B cell (primary cell): ENCODE data around the gene ATP4B. TPM values are rescaled to one million over a fixed set of nuclear protein-coding genes. Genes with fewer than 3 reads are reported as not detected.

Source experiments
- ATAC-seq: fragments of 200-7000 bp; cut with Tn5 transposase; one replicate; pipeline ENCODE4 v1.10.0; 2021; ENCODE audit warnings: low read depth, mild to moderate bottlenecking, moderate number of reproducible peaks, moderate library complexity
- CTCF ChIA-PET: fragments of 350-600 bp; sonication (Branson Sonifier 250); formaldehyde crosslinking; loops from one replicate; lab custom pipeline; 2021; ENCODE audit warnings: antibody characterized with exemption, inconsistent platforms; lab: Charles Lee
- POLR2A ChIA-PET: fragments of 350-600 bp; sonication (Branson Sonifier 250); formaldehyde crosslinking; loops from one replicate; lab custom pipeline; 2021; ENCODE audit warnings: antibody characterized with exemption; lab: Charles Lee
- DNase-seq: peaks from one replicate; pipeline ENCODE4 v3.0.0; 2013
- H2AFZ ChIP-seq: 2 replicates; pipeline ENCODE4 v1.6.1; 2012; ENCODE audit warnings: mild to moderate bottlenecking, low read depth, low read length; ENCODE audit not compliant: insufficient read depth, poor library complexity, severe bottlenecking
- H3K27ac ChIP-seq, 2 donors: 1 replicate in 1 of 2; 2 replicates in 1 of 2; pipeline ENCODE4 v1.5.1; 2012 to 2013; ENCODE audit warnings: low read length in 2 of 2, mild to moderate bottlenecking in 2 of 2, moderate library complexity in 1 of 2
- H3K27me3 ChIP-seq, 4 experiments: fragments of 200-600 bp in 1 of 4; sonication (generic) in 1 of 4; replicated peaks in 1 of 4; 1 replicate in 2 of 4; 2 replicates in 2 of 4; pipeline versions ENCODE4 v1.6.1 to v1.7.0; 2013 to 2016; ENCODE audit warnings: low read length in 3 of 4, mild to moderate bottlenecking in 2 of 4, mixed read lengths in 1 of 4, moderate library complexity in 1 of 4; ENCODE audit not compliant: insufficient read depth in 4 of 4, control insufficient read depth in 3 of 4; ENCODE audit errors: control extremely low read depth in 1 of 4
- H3K36me3 ChIP-seq, 2 experiments: replicated peaks in 1 of 2; 1 replicate in 1 of 2; 2 replicates in 1 of 2; pipeline versions ENCODE4 v1.6.1 to v1.7.1; 2013; ENCODE audit warnings: low read length in 1 of 2; ENCODE audit not compliant: insufficient read depth in 2 of 2, control insufficient read depth in 1 of 2; ENCODE audit errors: control extremely low read depth in 1 of 2, extremely low read depth in 1 of 2
- H3K4me1 ChIP-seq, 2 donors: fragments of 200-600 bp in 1 of 2; sonication (generic) in 1 of 2; 1 replicate in 1 of 2; 2 replicates in 1 of 2; pipeline versions ENCODE4 v1.5.1 to v1.6.1; 2013 to 2017; ENCODE audit warnings: low read length in 2 of 2; ENCODE audit not compliant: control insufficient read depth in 2 of 2, insufficient read depth in 2 of 2
- H3K4me2 ChIP-seq: replicated peaks from 2 replicates; pipeline ENCODE3; 2012; ENCODE audit warnings: mild to moderate bottlenecking, low read depth, low read length; ENCODE audit not compliant: poor library complexity, severe bottlenecking
- H3K4me3 ChIP-seq, 5 experiments: fragments of 200-600 bp in 1 of 5; sonication (generic) in 1 of 5; 1 replicate in 3 of 5; 2 replicates in 2 of 5; pipeline versions ENCODE4 v1.5.1 to v1.7.0; 2011 to 2016; ENCODE audit warnings: low read length in 4 of 5, mild to moderate bottlenecking in 4 of 5, low read depth in 2 of 5, control low read depth in 1 of 5, moderate library complexity in 1 of 5; ENCODE audit not compliant: insufficient read depth in 1 of 5; ENCODE audit errors: control extremely low read depth in 1 of 5, extremely low read depth in 1 of 5
- H3K79me2 ChIP-seq: fragments of 200-600 bp; sonication (generic); one replicate; pipeline ENCODE4 v1.6.0; 2016; ENCODE audit warnings: low read length; ENCODE audit not compliant: control insufficient read depth, insufficient read depth
- H3K9ac ChIP-seq: fragments of 200-600 bp; sonication (generic); 2 replicates; pipeline ENCODE4 v1.6.1; 2017; ENCODE audit warnings: mild to moderate bottlenecking, low read length, moderate library complexity
- H3K9me3 ChIP-seq, 3 donors: one replicate each; pipeline versions ENCODE4 v1.6.1 to v1.7.1; 2013; ENCODE audit warnings: low read length in 2 of 3; ENCODE audit not compliant: control insufficient read depth in 2 of 3, insufficient read depth in 1 of 3; ENCODE audit errors: control extremely low read depth in 1 of 3
- H4K20me1 ChIP-seq: 2 replicates; pipeline ENCODE4 v1.6.0; 2012; ENCODE audit warnings: mild to moderate bottlenecking, low read length; ENCODE audit not compliant: insufficient read depth, control insufficient read depth, poor library complexity, severe bottlenecking
- H3K27ac Mint-ChIP-seq: one replicate; pipeline ENCODE4 v1.8.0; 2021; ENCODE audit warnings: mixed read lengths
- H3K27me3 Mint-ChIP-seq: one replicate; pipeline ENCODE4 v1.8.0; 2021; ENCODE audit warnings: mixed read lengths
- H3K4me1 Mint-ChIP-seq: one replicate; pipeline ENCODE4 v1.8.0; 2021; ENCODE audit warnings: mixed read lengths
- H3K4me3 Mint-ChIP-seq: one replicate; pipeline ENCODE4 v1.8.0; 2021; ENCODE audit warnings: mixed read lengths
- H3K9me3 Mint-ChIP-seq: one replicate; pipeline ENCODE4 v1.8.0; 2022; ENCODE audit warnings: mixed read lengths; ENCODE audit not compliant: insufficient read depth
- EZH2 ChIP-seq: IDR thresholded peaks from 2 replicates; pipeline ENCODE4 v1.6.1; 2012; ENCODE audit warnings: borderline replicate concordance, low read depth, mild to moderate bottlenecking, moderate library complexity, low read length; ENCODE audit not compliant: insufficient read depth, poor library complexity, severe bottlenecking
- WGBS: methylation state at CpG from one replicate; pipeline ENCODE4 v1.1.5; 2013; ENCODE audit warnings: missing lambda C conversion rate; ENCODE audit not compliant: insufficient coverage; 5-methylcytosine and 5-hydroxymethylcytosine counted together
- intact Hi-C: fragments of 100-400 bp; cut with micrococcal nuclease; formaldehyde crosslinking; loops from one replicate; pipeline ENCODE4 v1.10.0; 2022
- polyA plus RNA-seq: library from polyadenylated mRNA; depleted of rRNA; stranded (reverse); fragments of >200 nt; gene quantifications from 2 replicates; pipeline ENCODE4 v1.2.3, GENCODE V29; 2012
- total RNA-seq, 2 donors: library from RNA; stranded (reverse); fragments of 120-200 nt in 1 of 2; gene quantifications; 1 replicate in 1 of 2; 2 replicates in 1 of 2; pipeline versions ENCODE4 v1.2.3 to v1.2.4, GENCODE V29; 2013 to 2022
- TF ChIP-seq, protein P1 (sequence below): fragments of 200-600 bp; IDR thresholded peaks from one replicate; pipeline ENCODE4 v1.8.0; 2022; ENCODE audit warnings: antibody characterized with exemption, mild to moderate bottlenecking

ATP4B gene
- total and polyA plus RNA-seq, 2 donors (not counting 1 experiment from before 2014, with no cell fraction given): not detected

- no peak overlapping the region for H3K9ac ChIP-seq
- CTCF ChIA-PET: no interaction called here
- DNase-seq: no peak
- H3K27me3 ChIP-seq: peaks cover 0 to 11% (median 0%) of the 10 kb centered on the region in 4 experiments
- Mint-ChIP-seq H3K4me1 (no peaks in the 10 kb centered on the region), H3K27ac (no peak overlapping the region), H3K4me3 (no peak overlapping the region), H3K27me3 (peaks cover 7% of the 10 kb centered on the region), H3K9me3 (no peaks in the 10 kb centered on the region)
- H3K27ac ChIP-seq: no peak overlapping the region
- H4K20me1 ChIP-seq: no peaks in the 10 kb centered on the region
- no peaks in the 10 kb centered on the region for H3K36me3 ChIP-seq
- intact Hi-C loops: no loop called here
- POLR2A ChIA-PET: no interaction called here
- 91% methylated on average over 17 of the region's 21 CpGs for WGBS
- no peak for TF ChIP-seq EZH2
- TF ChIP-seq, protein P1, sequence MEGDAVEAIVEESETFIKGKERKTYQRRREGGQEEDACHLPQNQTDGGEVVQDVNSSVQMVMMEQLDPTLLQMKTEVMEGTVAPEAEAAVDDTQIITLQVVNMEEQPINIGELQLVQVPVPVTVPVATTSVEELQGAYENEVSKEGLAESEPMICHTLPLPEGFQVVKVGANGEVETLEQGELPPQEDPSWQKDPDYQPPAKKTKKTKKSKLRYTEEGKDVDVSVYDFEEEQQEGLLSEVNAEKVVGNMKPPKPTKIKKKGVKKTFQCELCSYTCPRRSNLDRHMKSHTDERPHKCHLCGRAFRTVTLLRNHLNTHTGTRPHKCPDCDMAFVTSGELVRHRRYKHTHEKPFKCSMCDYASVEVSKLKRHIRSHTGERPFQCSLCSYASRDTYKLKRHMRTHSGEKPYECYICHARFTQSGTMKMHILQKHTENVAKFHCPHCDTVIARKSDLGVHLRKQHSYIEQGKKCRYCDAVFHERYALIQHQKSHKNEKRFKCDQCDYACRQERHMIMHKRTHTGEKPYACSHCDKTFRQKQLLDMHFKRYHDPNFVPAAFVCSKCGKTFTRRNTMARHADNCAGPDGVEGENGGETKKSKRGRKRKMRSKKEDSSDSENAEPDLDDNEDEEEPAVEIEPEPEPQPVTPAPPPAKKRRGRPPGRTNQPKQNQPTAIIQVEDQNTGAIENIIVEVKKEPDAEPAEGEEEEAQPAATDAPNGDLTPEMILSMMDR: no peak
- H3K4me2 ChIP-seq: no peak overlapping the region
- no peaks in the 10 kb centered on the region for H3K79me2 ChIP-seq
- H3K4me3 ChIP-seq: no peak overlapping the region
- no peak for ATAC-seq
- no peaks in the 10 kb centered on the region for H3K4me1 ChIP-seq
- H2AFZ ChIP-seq: no peak overlapping the region
- H3K9me3 ChIP-seq: peaks cover 0 to 13% (median 0%) of the 10 kb centered on the region in 3 donors
Observed at GRCh38 chr13:113669755-113670341, 11.8 kb upstream of the ATP4B start.

DNA sequence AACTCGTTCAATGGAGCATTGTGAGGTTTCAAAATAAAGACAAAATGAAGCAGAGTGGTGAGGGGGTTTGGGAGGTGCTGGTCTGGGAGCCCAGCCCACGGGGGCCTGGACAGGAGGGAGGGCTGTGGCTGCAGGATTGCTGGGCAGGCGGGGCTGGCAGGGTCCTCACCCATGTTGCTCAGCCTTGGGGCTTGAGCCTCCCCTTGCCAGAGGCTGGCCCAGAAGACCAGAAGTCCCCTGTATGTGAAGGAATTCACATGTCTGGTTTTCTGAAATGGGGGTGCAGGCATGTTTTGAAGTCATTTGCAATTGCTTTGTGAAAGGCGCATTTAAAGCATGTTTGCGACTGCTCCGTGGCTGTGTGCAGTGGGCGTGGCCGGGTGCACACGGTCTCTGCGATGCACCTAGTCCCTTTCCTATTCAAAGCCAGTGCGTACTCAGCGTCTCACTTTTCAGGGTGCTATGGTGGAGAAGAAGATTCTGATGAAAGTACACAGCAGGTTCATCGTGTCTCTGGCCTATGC, 11.3 kb upstream of the ATP4B start:
- no peak for TF ChIP-seq EZH2
- TF ChIP-seq, protein P1: no peak
- Histone ChIP-seq H4K20me1 (no peaks in the 10 kb centered on the region), H3K4me2 (no peak overlapping the region), H3K36me3 (no peaks in the 10 kb centered on the region), H3K27ac (no peak overlapping the region), H3K9me3 (peaks cover 0 to 14% (median 0%) of the 10 kb centered on the region in 3 donors), H3K4me1 (no peaks in the 10 kb centered on the region), H3K79me2 (no peaks in the 10 kb centered on the region), H3K27me3 (peaks cover 0 to 11% (median 0%) of the 10 kb centered on the region in 4 experiments), H3K9ac (no peak overlapping the region), H3K4me3 (no peak overlapping the region), H2AFZ (no peak overlapping the region)
- Mint-ChIP-seq H3K4me1 (no peaks in the 10 kb centered on the region), H3K9me3 (no peaks in the 10 kb centered on the region), H3K4me3 (no peak overlapping the region), H3K27ac (no peak overlapping the region), H3K27me3 (peaks cover 7% of the 10 kb centered on the region)
- intact Hi-C loops: no loop called here
- ATAC-seq: no peak
- no peak for DNase-seq
- CTCF ChIA-PET: no interaction called here
- WGBS: 86% methylated on average over 12 of the region's 13 CpGs
- POLR2A ChIA-PET: no interaction called here
